IMR-90 (cell line): Measurements from ENCODE around the gene CDH13. TPM values are rescaled to one million over a fixed set of nuclear protein-coding genes. Genes with fewer than 3 reads are reported as not detected.

Source experiments
- ATAC-seq: fragments of 200-7000 bp; cut with Tn5 transposase; 2 replicates; pipeline ENCODE4 v1.9.1; 2020; ENCODE audit warnings: low read depth, mild to moderate bottlenecking, moderate library complexity
- BruUV-seq: library from RNA; stranded (reverse); fragments of 400-500 nt; replicated peaks from 2 replicates; lab custom pipeline; 2021; lab: Mats Ljungman, UMichigan
- CTCF ChIA-PET: fragments of 300-600 bp; formaldehyde crosslinking; extraction: SDS; loops from one replicate; lab custom pipeline; 2021; ENCODE audit warnings: antibody characterized with exemption; lab: Yijun Ruan, JAX
- POLR2A ChIA-PET: fragments of 300-600 bp; sonication (Branson Sonifier 250); formaldehyde crosslinking; loops from one replicate; lab custom pipeline; 2022; ENCODE audit warnings: antibody characterized with exemption; ENCODE audit not compliant: unreplicated experiment; lab: Charles Lee
- DNase-seq: peaks from one replicate; pipeline ENCODE4 v3.0.0; 2013
- H2AFZ ChIP-seq: replicated peaks from 2 replicates; pipeline ENCODE3; 2013; ENCODE audit warnings: low read length, mild to moderate bottlenecking; ENCODE audit not compliant: poor library complexity
- H2AK5ac ChIP-seq: 2 replicates; pipeline ENCODE4 v1.6.1; 2013; ENCODE audit warnings: low read depth, low read length, inconsistent platforms
- H2AK9ac ChIP-seq: replicated peaks from 2 replicates; pipeline ENCODE3; 2013; ENCODE audit warnings: mild to moderate bottlenecking, low read depth, low read length, moderate library complexity; ENCODE audit not compliant: poor library complexity
- H2BK120ac ChIP-seq: 2 replicates; pipeline ENCODE4 v1.6.1; 2013; ENCODE audit warnings: low read depth, low read length, inconsistent platforms
- H2BK15ac ChIP-seq: 3 replicates; pipeline ENCODE4 v1.6.1; 2013; ENCODE audit warnings: low read depth, low read length, inconsistent platforms
- H2BK20ac ChIP-seq: 2 replicates; pipeline ENCODE4 v1.6.1; 2013; ENCODE audit warnings: low read depth, mild to moderate bottlenecking, inconsistent platforms, low read length, moderate library complexity
- H2BK5ac ChIP-seq: 2 replicates; pipeline ENCODE4 v1.6.1; 2013; ENCODE audit warnings: mild to moderate bottlenecking, low read depth, low read length, inconsistent platforms; ENCODE audit not compliant: poor library complexity, severe bottlenecking
- H3K14ac ChIP-seq: replicated peaks from 2 replicates; pipeline ENCODE4 v1.6.1; 2013; ENCODE audit warnings: low read depth, low read length, inconsistent platforms
- H3K18ac ChIP-seq: 2 replicates; pipeline ENCODE4 v1.6.1; 2013; ENCODE audit warnings: low read depth, low read length, control low read depth
- H3K23ac ChIP-seq: 2 replicates; pipeline ENCODE4 v1.6.1; 2013; ENCODE audit warnings: low read depth, low read length, inconsistent platforms
- H3K27ac ChIP-seq: 2 replicates; pipeline ENCODE4 v1.5.1; 2013; ENCODE audit warnings: mild to moderate bottlenecking, control low read depth, low read length; ENCODE audit not compliant: insufficient read depth
- H3K27me3 ChIP-seq: 2 replicates; pipeline ENCODE4 v1.6.1; 2013; ENCODE audit warnings: low read length; ENCODE audit not compliant: control insufficient read depth, insufficient read depth
- H3K36me3 ChIP-seq: 2 replicates; pipeline ENCODE4 v1.6.1; 2013; ENCODE audit warnings: low read length, mixed read lengths; ENCODE audit not compliant: control insufficient read depth, insufficient read depth
- H3K4ac ChIP-seq: 2 replicates; pipeline ENCODE4 v1.6.1; 2013; ENCODE audit warnings: low read depth, low read length, inconsistent platforms
- H3K4me1 ChIP-seq: 2 replicates; pipeline ENCODE4 v1.6.1; 2013; ENCODE audit warnings: low read length, mixed read lengths; ENCODE audit not compliant: control insufficient read depth, insufficient read depth
- H3K4me2 ChIP-seq: 2 replicates; pipeline ENCODE4 v1.6.1; 2013; ENCODE audit warnings: low read depth, mild to moderate bottlenecking, control low read depth, low read length, moderate library complexity
- H3K4me3 ChIP-seq: 2 replicates; pipeline ENCODE4 v1.5.1; 2013; ENCODE audit warnings: low read depth, mild to moderate bottlenecking, control low read depth, low read length, moderate library complexity; ENCODE audit not compliant: insufficient read depth
- H3K56ac ChIP-seq: 2 replicates; pipeline ENCODE4 v1.6.1; 2013; ENCODE audit warnings: low read length, inconsistent platforms; ENCODE audit not compliant: insufficient read depth; ENCODE audit errors: extremely low read depth
- H3K79me1 ChIP-seq, 2 experiments: 2 replicates each; pipeline ENCODE4 v1.6.1; 2013; ENCODE audit warnings: low read length in 2 of 2, inconsistent platforms in 1 of 2, low read depth in 1 of 2
- H3K9ac ChIP-seq: 2 replicates; pipeline ENCODE4 v1.6.1; 2013; ENCODE audit warnings: low read depth, low read length, control low read depth
- H3K9me1 ChIP-seq: 2 replicates; pipeline ENCODE4 v1.6.1; 2013; ENCODE audit warnings: low read length, inconsistent platforms; ENCODE audit not compliant: insufficient read depth
- H3K9me3 ChIP-seq: 2 replicates; pipeline ENCODE4 v1.6.1; 2013; ENCODE audit warnings: low read length; ENCODE audit not compliant: control insufficient read depth, insufficient read depth
- H4K20me1 ChIP-seq: 2 replicates; pipeline ENCODE4 v1.6.1; 2013; ENCODE audit warnings: low read length, inconsistent platforms; ENCODE audit not compliant: insufficient read depth
- H4K5ac ChIP-seq: 2 replicates; pipeline ENCODE4 v1.6.1; 2013; ENCODE audit warnings: mild to moderate bottlenecking, low read depth, low read length, control low read depth
- H4K8ac ChIP-seq, 2 experiments: 2 replicates each; pipeline ENCODE4 v1.6.1; 2013; ENCODE audit warnings: low read depth in 2 of 2, low read length in 2 of 2, control low read depth in 1 of 2, inconsistent platforms in 1 of 2
- H4K91ac ChIP-seq: 2 replicates; pipeline ENCODE4 v1.6.1; 2013; ENCODE audit warnings: low read depth, low read length, inconsistent platforms; ENCODE audit not compliant: insufficient read depth
- WGBS, 2 experiments: methylation state at CpG; one replicate each; pipeline versions ENCODE4 v1.1.5 to v1.1.7; 2013; ENCODE audit warnings: missing lambda C conversion rate in 2 of 2; ENCODE audit not compliant: insufficient read length in 1 of 2; ENCODE audit errors: extremely low coverage in 2 of 2; 5-methylcytosine and 5-hydroxymethylcytosine counted together
- dilution Hi-C: fragments of 300-500 bp; cut with HindIII; formaldehyde crosslinking; loops from one replicate; pipeline ENCODE4 v1.14.3; 2018; ENCODE audit warnings: low sequenced_read_pairs; ENCODE audit not compliant: unreplicated experiment
- in situ Hi-C: fragments of 300-500 bp; cut with MboI; formaldehyde crosslinking; loops from 3 replicates; pipeline ENCODE4 v1.14.3; 2019; ENCODE audit warnings: low sequenced_read_pairs, inconsistent platforms, mixed read lengths
- intact Hi-C: fragments of 100-400 bp; cut with micrococcal nuclease; formaldehyde crosslinking; loops from 2 replicates; pipeline ENCODE4 v1.10.0; 2022
- polyA plus RNA-seq, 3 experiments: library from polyadenylated mRNA; depleted of rRNA; stranded (reverse); fragments of >200 nt; gene quantifications; 2 replicates each; pipeline ENCODE4 v1.2.3, GENCODE V29; 2012; ENCODE audit warnings: low replicate concordance in 1 of 3
- total RNA-seq: library from RNA; depleted of rRNA; stranded (reverse); fragments of >200 nt; gene quantifications from 2 replicates; pipeline ENCODE4 v1.2.3, GENCODE V29; 2012
- TF ChIP-seq, protein P1 (sequence below): fragments of 150-350 bp; IDR thresholded peaks from 2 replicates; pipeline ENCODE4 v1.6.1; 2017; ENCODE audit warnings: mild to moderate bottlenecking, antibody characterized with exemption, low read length, low read depth

CDH13 gene
- total and polyA plus RNA-seq, 2 of the 4 experiments (the other 2 are of a cell fraction), result 61.6 to 74.7 TPM

DNA sequence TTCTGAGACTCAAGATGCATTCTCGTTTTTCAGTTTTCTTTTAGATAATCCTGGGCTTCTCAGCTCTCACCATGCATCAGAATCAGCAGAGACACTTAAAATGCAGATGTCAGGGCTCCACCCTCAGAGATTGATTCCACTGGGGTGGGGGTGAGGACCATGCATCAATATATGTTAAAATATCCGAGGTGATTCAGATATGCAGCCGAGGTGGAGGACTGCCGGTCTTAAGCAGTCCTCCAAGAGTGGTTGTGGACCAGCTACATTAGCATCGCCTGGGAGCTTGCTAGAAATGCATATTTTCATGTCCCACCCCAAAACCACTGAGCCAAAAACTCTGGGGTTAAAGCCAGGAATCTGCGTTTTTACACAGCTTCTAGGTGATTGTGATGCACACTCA, 501.3 kb downstream of the CDH13 start:
- no peaks in the 10 kb centered on the region for H3K4me1 ChIP-seq
- no peaks in the 10 kb centered on the region for H3K79me1 ChIP-seq
- no peak overlapping the region for H3K27ac ChIP-seq
- no TSS peak for BruUV-seq
- no peaks in the 10 kb centered on the region for H3K9me1 ChIP-seq
- H2BK20ac ChIP-seq, result no peak overlapping the region
- no CpG with 5 or more reads among the region's 6 CpGs for WGBS, 2 experiments
- H2BK15ac ChIP-seq, result no peak overlapping the region
- H3K36me3 ChIP-seq, result no peaks in the 10 kb centered on the region; the same call in 1 of the 2 replicates
- DNase-seq (no peak), ATAC-seq (no peak)
- H3K23ac ChIP-seq, result no peak overlapping the region
- no peak overlapping the region for H2AK9ac ChIP-seq
- intact Hi-C loops, result no loop called here
- dilution Hi-C loops, result no loop called here
- no peak overlapping the region for H4K91ac ChIP-seq
- H3K56ac ChIP-seq, result no peak overlapping the region
- no peak overlapping the region for H3K4ac ChIP-seq
- H3K18ac ChIP-seq, result no peak overlapping the region
- in situ Hi-C loops, result no loop called here
- H2AK5ac ChIP-seq, result no peak overlapping the region
- H4K5ac ChIP-seq, result no peak overlapping the region
- H2BK120ac ChIP-seq, result no peak overlapping the region
- H3K14ac ChIP-seq, result no peak overlapping the region
- H3K9me3 ChIP-seq, result peaks cover 5% of the 10 kb centered on the region
- no peaks in the 10 kb centered on the region for H3K27me3 ChIP-seq
- no peak overlapping the region for H3K4me2 ChIP-seq
- no peak overlapping the region for H4K8ac ChIP-seq
- H3K4me3 ChIP-seq, result no peak overlapping the region
- H3K9ac ChIP-seq, result no peak overlapping the region
- no peak overlapping the region for H2AFZ ChIP-seq
- H2BK5ac ChIP-seq, result no peak overlapping the region
- ChIA-PET CTCF (no interaction called here), POLR2A (no interaction called here)
- H4K20me1 ChIP-seq, result no peaks in the 10 kb centered on the region
- TF ChIP-seq, protein P1, sequence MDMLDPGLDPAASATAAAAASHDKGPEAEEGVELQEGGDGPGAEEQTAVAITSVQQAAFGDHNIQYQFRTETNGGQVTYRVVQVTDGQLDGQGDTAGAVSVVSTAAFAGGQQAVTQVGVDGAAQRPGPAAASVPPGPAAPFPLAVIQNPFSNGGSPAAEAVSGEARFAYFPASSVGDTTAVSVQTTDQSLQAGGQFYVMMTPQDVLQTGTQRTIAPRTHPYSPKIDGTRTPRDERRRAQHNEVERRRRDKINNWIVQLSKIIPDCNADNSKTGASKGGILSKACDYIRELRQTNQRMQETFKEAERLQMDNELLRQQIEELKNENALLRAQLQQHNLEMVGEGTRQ, result no peak
